ENCODE measurements around the gene F8A2. TPM values are rescaled to one million over a fixed set of nuclear protein-coding genes. Genes with fewer than 3 reads are reported as not detected.
A peak's percentile ranks its signal among the peaks of the same experiment; 100 is the strongest.
"Not testable (repeated sequence)": the region's sequence is repeated elsewhere in the genome, so short reads cannot be mapped to it uniquely, and the experiment has no call there.

The F8A2 gene
- not detected for total RNA-seq

DNA sequence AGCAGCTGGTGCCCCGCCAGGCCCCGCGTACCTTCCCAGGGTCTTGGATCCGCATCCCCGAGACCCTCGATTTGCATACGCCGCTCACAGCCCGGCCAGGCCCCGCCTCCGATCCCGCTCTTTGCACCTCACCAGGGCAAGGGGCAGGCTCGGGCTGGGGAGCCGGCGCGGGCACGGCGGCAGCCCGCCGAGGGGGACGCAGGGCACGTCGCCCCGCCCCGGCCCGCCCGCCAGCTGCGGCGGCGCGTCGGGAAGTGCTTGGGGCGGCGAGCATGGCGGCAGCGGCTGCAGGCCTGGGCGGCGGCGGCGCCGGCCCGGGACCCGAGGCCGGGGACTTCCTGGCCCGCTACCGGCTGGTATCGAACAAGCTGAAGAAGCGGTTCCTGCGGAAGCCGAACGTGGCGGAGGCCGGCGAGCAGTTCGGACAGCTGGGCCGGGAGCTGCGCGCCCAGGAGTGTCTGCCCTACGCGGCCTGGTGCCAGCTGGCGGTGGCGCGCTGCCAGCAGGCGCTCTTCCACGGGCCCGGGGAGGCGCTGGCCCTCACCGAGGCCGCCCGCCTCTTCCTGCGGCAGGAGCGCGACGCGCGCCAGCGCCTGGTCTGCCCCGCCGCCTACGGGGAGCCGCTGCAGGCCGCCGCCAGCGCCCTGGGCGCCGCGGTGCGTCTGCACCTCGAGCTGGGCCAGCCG lies at the start of gene F8A2:
F8A2 (plus strand) TSS at position 253 of the 686 bp plus-strand sequence; CDS start at position 273, 20 bp downstream.
- DNase-seq: not testable (repeated sequence)

DNA sequence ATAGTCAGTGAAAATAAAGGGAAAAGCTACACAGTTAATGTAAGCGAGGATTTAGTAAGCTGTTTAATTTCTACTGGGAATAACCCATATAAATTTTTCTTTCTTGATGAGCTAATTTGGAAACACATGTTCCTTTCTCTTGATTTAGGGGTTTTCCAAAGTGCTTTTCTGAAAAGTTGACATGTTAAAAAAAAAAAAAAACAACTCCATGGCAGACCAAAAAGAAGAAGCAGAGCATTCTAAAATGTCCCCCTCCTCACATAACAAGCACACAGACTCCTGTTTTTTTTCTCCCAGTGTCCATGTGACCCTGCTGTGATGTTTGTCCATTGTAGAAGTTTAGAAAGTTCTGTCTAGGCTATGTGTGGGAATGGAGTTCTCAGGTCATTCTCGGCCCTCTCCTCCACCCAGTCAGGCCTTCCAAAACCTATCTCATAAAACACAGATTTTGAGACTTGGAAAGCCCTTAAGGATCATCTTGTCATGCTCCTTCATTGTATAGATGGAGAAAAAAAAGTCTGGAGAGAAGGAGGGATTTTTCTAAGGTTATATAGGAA lies 48.3 kb upstream of the F8A2 start:
- no peak for DNase-seq

DNA sequence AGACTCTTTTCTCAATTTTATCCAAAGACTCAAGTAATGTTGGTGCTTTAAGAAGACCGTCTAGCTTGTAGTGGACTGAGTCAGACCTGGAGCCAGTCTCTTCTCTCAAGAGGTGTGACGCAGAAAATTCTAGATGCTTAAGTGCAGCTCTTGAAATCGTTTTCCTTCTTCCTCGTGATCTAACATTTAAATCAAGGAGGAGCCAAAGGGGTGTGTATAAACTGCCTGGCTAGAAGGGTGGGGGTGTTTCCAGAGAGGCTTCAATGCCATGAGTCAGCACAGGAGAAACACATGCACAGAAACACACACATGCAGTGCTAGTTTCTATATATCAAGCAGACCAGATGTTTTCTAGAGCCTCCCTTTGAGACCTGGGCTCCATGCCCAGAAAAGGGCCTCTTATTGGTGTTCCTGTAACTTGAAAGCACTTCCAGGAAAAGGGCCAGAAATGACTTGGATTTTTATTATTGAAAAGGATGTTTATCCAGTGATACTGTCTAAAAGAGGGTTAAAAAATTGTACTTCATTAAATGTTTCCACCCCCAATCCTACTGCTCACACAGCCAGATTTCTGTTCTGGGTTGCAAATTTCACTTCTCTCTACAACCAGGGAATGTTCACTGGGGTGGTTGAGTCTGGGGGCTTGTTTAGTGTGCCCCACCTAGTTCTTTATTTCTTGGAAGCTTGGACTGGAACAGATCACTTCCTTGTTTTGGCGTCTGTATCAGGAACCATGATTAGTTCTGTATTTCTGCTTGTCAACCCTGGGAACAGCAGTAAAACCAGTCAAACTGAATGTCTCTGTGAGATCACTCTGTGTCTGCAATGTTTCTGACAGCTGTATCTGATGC lies 47.2 kb upstream of the F8A2 start, which contains the start of gene CLIC2:
CLIC2 (minus strand) TSS at position 129 of the 851 bp plus-strand sequence. CDS start 187 bp downstream, outside the sequence.
- peak; percentile 68 for DNase-seq

DNA sequence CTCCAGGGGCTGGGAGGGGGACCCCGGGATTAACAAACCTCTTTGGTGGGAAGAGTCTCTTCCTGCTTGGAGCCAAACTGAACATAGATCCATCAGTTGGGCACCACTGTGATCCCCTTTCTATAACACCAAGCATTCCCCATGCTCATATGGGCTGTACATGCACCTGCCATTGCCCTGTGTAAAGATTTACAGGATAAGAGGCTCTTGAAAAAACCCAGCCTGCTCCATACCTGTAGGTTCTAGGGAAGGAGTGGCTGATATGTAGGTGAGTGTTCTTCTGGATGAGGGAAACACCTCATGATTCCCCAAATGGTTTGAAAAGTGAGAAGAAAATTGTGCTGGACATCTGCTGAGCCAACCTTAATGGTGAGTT lies 46.6 kb upstream of the F8A2 start:
- not testable (repeated sequence) for DNase-seq

DNA sequence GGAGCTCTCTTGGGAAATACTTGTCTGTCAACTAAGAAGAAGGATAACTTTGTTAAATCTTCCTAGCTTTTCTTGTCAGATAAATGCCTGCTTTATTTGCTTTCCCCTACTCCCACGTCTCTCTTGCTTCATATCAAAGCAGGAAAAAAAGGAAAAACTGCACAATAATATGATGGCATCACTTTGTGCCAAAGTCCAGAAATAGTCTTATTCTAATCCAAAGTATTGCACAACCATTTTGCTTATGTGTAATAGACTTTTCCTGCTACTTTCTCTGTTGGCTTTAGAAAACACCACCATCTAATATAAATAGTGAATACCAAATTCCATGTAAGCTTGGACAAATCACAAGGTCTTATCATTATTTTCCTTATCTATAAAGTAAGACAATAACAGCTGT lies 36.2 kb upstream of the F8A2 start:
- DNase-seq: not testable (repeated sequence)

DNA sequence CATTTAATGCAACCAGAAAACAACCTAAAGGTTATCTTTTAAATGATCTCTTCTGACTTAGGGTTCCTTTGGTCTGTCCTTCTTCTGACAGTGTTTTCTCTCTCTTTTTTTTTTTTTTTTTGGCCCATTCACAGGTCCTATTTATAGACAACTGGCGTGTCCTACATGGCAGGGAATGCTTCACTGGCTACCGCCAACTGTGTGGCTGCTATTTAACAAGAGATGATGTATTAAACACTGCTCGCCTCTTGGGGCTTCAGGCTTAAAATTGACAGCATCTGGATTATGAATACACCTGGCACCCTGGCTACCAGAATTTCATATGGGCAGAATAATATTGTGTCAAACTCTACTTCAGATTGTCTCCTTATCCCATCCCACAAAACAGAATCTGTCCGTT lies 32.4 kb upstream of the F8A2 start:
- not testable (repeated sequence) for DNase-seq

DNA sequence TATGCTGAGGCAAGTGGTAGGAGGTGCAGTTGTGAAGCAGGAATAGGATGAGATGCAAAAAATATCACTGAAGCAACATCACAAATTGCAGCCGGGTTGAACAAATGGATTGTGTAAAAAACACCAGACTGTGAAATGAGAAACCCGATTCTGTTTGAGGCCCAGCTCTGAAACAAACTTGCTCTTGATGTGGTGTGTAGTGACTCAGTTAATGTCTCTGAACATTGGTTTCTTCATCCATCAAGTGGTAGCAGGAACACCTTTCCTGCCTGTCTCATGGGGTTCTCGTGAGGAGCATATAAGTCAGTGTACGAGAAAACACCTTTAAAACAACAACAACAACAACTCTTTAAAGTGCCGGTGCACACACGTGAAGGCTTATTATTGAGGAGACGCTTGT lies 18.2 kb upstream of the F8A2 start:
- DNase-seq: not testable (repeated sequence)

DNA sequence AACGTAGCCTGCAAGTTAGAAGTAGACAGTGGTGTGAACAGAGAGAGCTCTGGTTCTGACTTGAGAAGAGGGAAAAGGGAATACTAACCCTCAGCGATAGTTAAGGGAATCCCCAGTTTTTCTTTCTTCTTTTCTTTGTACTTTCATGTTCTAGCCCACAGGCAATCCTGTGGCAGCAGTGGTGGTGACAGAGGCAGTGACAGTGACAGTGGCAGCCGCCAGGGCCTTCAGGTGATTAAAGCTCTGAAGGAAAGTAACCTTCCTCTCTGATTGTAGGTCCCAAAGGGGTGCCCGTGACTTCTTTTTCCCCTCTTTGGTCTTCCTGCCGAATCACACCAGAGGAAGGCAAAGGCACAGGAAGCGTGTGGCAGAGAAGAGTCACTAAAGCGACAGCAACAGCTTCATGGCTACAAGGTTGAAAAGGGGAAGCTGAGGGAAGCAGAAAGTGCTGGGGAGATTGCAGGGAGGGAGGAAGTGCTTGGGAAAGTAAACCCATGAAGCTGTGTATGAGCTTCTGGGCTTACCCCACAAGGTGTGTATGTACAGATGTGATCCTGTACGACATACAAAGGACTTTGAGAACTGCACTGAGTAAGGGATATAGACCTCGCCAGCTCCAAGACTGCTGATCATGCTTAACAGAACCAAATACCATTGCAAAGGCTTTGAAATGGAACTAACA lies 8.0 kb upstream of the F8A2 start:
- not testable (repeated sequence) for DNase-seq

DNA sequence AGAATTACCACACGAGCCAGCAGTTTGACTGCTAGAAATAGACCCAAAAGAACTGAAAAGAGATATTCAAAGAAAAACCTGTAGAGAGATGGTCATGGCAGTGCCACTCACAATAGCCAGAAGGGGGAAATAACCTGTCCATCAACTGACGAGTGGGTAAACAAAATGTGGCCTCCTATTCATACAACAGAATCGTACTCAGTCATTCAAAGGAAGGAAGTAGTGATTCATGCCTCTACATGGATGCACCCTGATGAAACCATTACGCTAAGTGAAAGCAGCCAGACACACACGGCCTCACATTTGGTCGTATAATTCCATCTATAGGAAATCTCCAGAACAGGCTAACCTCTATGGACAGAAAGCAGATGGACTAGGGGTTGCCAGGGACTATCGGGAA lies 2.1 kb upstream of the F8A2 start:
- not testable (repeated sequence) for DNase-seq

DNA sequence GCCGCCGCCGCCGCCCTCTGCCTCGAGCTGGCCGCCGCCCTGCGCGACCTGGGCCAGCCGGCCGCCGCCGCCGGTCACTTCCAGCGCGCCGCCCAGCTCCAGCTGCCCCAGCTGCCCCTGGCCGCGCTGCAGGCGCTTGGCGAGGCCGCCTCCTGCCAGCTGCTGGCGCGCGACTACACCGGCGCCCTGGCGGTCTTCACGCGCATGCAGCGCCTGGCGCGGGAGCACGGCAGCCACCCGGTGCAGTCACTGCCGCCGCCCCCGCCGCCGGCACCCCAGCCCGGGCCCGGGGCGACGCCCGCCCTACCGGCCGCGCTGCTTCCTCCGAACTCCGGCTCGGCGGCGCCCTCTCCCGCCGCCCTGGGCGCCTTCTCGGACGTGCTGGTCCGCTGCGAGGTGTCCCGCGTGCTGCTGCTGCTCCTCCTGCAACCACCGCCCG lies 653 bp downstream of the F8A2 start:
- not testable (repeated sequence) for DNase-seq

DNA sequence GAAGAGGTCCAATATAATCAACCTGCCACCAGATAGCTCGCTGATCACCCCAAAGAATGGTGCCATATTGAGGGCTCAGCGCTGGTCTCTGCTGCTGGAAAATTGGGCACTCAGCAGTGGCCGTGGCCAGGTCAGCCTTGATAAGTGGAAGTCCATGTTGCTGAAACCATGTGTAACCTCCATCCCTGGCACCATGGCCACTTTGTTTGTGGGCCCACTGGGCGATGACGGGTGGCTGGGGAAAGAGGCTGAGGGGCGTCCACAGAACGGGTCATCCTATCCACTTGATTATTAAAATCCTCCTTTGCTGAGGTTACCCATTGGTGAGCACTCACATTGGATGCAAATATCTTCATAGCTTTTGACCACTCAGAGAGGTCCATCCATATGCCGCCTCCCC lies 7.7 kb downstream of the F8A2 start:
- DNase-seq: no peak

DNA sequence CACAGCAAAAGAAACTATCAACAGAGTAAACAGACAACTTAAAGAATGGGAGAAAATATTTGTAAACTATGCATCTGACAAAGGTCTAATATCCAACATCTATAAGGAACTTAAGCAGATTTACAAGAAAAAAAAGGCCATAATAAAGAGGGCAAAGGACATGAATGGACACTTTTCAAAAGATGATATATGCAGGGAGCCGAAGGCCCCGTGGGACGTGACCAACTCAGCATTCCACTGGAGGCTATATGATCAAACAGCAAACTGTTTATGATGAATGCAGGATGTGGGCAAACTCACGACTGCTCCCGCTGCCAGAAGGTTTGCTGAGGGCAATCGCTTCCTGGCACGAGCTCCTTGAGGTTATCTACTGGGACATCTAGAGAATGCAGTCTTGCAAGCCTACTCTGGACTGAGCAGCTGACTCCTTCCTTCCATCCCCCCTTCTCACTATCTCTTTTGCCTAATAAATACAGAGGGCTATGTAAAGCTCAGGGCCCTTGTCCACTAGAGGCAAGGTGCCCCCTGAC lies 12.9 kb downstream of the F8A2 start:
- DNase-seq: not testable (repeated sequence)

DNA sequence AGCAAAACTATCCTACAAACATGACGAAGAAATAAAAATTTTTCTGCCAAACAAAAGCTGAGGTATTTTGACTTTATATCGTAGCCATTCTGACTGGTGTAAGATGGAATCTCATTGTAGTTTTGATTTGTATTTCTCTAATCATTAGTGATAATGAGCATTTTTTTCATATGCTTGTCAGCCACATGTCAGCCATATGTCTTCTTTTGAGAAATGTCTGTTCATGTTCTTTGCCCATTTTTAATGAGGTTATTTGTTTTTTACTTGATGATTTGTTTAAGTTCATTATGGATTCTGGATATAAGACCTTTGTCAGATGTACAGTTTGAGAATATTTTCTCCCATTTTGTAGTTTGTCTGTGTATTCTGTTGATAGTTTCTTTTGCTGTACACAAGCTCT lies 24.5 kb downstream of the F8A2 start:
- DNase-seq: no peak

DNA sequence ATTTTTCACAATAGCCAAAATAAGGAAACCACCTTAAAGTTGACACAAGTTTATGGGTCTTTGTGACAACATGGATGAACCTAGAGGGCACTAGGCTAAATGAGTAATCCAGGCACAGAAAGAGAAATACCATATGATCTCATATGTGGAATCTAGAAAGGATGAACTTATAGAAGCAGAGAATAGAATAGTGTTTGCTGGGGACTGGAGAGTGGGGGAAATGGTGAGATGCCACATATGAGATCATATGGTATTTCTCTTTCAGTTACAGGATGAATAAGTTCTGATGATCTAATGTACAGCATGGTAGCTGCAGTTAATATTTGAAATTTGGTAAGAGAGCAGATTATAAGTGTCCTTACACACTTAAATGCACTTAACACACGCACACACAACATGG lies 35.9 kb downstream of the F8A2 start:
- no peak for DNase-seq

Small RNAs within 50 kb of the gene (small RNA-seq; reads per million reads assigned to genes)
- gene MIR1184-2 (ENCODE audit: low replicate concordance): not detected

Other genes with a start within 250 kb of the F8A2 start
- 72.4 TPM for gene VBP1, start 165.6 kb upstream of the F8A2 start, total RNA-seq
- gene RAB39B, start 117.6 kb upstream of the F8A2 start, total RNA-seq: 0.51 TPM
- 7.6 TPM for gene CLIC2, start 47.5 kb upstream of the F8A2 start, total RNA-seq
- 1.9 TPM for gene F8A3, start 76.5 kb downstream of the F8A2 start, total RNA-seq
- gene SPRY3, start 230.5 kb downstream of the F8A2 start, total RNA-seq: 1.2 TPM
- 30.0 TPM for gene TMLHE, start 230.9 kb downstream of the F8A2 start, total RNA-seq

Measured in tongue (tissue), 3 donors.